Pancreas (tissue), 10 donors: ENCODE measurements around the gene MT1HL1. TPM values are rescaled to one million over a fixed set of nuclear protein-coding genes. Genes with fewer than 3 reads are reported as not detected.

Experiments
- ATAC-seq, 4 donors: fragments of 200-7000 bp; cut with Tn5 transposase; one replicate each; pipeline versions ENCODE4 v1.8.0 to v1.9.1; 2020; ENCODE audit warnings: mild to moderate bottlenecking in 4 of 4, moderate library complexity in 4 of 4
- DNase-seq, 6 donors: peaks; one replicate each; pipeline ENCODE4 v3.0.0-alpha.2; 2020
- FAIRE-seq: peaks from 2 replicates; lab custom pipeline; 2012; peaks lifted over from hg19 to GRCh38; lab: Jason Lieb, UNC
- H3K27ac ChIP-seq, 4 donors: fragments of 200-600 bp; sonication (generic); 1 replicate in 3 of 4; 2 replicates in 1 of 4; pipeline versions ENCODE4 v1.5.0 to v1.8.0; 2020
- H3K27me3 ChIP-seq, 4 donors: fragments of 200-600 bp; one replicate each; pipeline ENCODE4 v1.8.0; 2021
- H3K36me3 ChIP-seq, 3 donors: fragments of 200-600 bp; sonication (generic) in 1 of 3; one replicate each; pipeline versions ENCODE4 v1.5.0 to v1.8.0; 2020 to 2021
- H3K4me1 ChIP-seq, 3 donors: fragments of 200-600 bp; one replicate each; pipeline ENCODE4 v1.8.0; 2021
- H3K4me3 ChIP-seq, 4 donors: fragments of 200-600 bp; sonication (generic) in 2 of 4; one replicate each; pipeline versions ENCODE4 v1.5.0 to v1.8.0; 2020 to 2021
- H3K9me3 ChIP-seq, 4 donors: fragments of 200-600 bp; one replicate each; pipeline ENCODE4 v1.8.0; 2021
- WGBS, 2 donors: extraction: QIAGEN DNeasy Blood & Tissue Kit; methylation state at CpG; one replicate each; pipeline ENCODE4 v1.1.7; 2013; 5-methylcytosine and 5-hydroxymethylcytosine counted together
- intact Hi-C, 3 donors: fragments of 100-400 bp; cut with DNase I; formaldehyde crosslinking; loops; one replicate each; pipeline versions ENCODE4 v1.11.1 to v1.14.2; 2022
- polyA plus RNA-seq, 2 donors: library from polyadenylated mRNA; stranded (reverse); fragments of 200-250 nt; gene quantifications; one replicate each; pipeline ENCODE4 v1.2.3, GENCODE V29; 2013
- total RNA-seq, 6 donors: library from RNA; stranded (reverse); fragmentation: NEBNext Ultra II Directional in 4 of 6; extraction: Animal tissue kit (Norgen Biotek cat#: 25700) in 4 of 6; gene quantifications; one replicate each; pipeline versions ENCODE4 v1.2.1 to v1.2.4, GENCODE V29; 2021 to 2023
- TF ChIP-seq, protein P1 (sequence below), 4 donors: fragments of 200-600 bp; sonication (generic) in 3 of 4; IDR thresholded peaks; one replicate each; pipeline versions ENCODE4 v1.5.0 to v1.8.0; 2021; ENCODE audit warnings: antibody characterized with exemption in 4 of 4
- donor health status: healthy with polysubstance abuse.
- donor health status: DM: no; HTN: no; CAD: no; lungs with moderate emphysema.
- donor health status: DM: no; HTN: no; CAD: no.
- donor health status: control.
- donor health status: control.
- donor health status: Bipolar disorder and iron deficiency.
- donor health status: DM: yes; HTN: yes; CAD: no.
- donor health status: DM: no; HTN: no; CAD: no.
- donor health status: DM: no; HTN: no; CAD: no.
- donor health status: DM: yes; HTN: yes; CAD: no.

The MT1HL1 gene
- total and polyA plus RNA-seq, 8 donors, result not detected

DNA sequence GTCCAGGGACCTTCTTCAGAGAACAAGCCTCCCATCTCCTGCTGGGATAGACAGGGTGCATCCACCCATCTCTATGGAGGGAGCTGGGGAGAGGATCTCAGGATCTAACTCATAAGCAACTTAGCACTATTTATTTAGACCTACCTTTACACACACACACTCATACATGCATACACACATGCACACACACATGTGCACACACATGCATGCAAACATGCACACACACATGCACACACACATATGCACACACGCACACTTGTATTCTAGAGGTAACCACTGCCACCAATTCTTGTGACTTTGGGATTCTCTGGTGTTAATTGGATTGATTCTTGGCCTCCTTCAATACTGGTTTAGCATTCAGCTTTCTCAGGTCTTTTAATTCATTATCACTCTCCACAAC, 9.8 kb downstream of the MT1HL1 start:
- intact Hi-C loops, result no loop called here
- H3K36me3 ChIP-seq, result no peaks in the 10 kb centered on the region
- DNase-seq (no peak), FAIRE-seq (no peak), ATAC-seq (no peak)
- whole genome bisulfite sequencing, 2 donors, result 96 to 98% methylated on average over 1 of the region's 1 CpG
- H3K4me3 ChIP-seq, result no peak overlapping the region
- H3K9me3 ChIP-seq, result no peaks in the 10 kb centered on the region
- H3K27me3 ChIP-seq, result no peaks in the 10 kb centered on the region
- H3K27ac ChIP-seq, result no peak overlapping the region
- no peaks in the 10 kb centered on the region for H3K4me1 ChIP-seq
- TF ChIP-seq, protein P1, sequence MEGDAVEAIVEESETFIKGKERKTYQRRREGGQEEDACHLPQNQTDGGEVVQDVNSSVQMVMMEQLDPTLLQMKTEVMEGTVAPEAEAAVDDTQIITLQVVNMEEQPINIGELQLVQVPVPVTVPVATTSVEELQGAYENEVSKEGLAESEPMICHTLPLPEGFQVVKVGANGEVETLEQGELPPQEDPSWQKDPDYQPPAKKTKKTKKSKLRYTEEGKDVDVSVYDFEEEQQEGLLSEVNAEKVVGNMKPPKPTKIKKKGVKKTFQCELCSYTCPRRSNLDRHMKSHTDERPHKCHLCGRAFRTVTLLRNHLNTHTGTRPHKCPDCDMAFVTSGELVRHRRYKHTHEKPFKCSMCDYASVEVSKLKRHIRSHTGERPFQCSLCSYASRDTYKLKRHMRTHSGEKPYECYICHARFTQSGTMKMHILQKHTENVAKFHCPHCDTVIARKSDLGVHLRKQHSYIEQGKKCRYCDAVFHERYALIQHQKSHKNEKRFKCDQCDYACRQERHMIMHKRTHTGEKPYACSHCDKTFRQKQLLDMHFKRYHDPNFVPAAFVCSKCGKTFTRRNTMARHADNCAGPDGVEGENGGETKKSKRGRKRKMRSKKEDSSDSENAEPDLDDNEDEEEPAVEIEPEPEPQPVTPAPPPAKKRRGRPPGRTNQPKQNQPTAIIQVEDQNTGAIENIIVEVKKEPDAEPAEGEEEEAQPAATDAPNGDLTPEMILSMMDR (IDR thresholded peaks at IDR 0.05), result no peak

DNA sequence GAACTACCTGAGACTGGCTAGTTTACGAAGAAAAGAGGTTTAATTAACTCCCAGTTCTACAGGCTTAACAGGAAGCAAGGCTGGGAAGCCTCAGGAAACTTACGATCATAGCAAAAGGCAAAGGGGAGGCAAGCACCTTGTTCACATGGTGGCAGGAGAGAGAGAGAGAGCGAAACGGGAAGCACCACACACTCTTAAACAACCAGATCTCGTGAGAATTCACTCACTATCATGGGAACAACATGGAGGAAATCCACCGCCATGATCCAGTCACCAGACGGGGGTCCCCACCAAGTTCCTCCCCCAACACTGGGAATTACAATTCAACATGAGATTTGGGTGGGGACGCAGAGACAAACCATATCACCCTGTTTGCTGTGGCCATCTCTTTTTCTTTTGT, 11.8 kb downstream of the MT1HL1 start:
- 68 to 77% methylated on average over 8 of the region's 8 CpGs for WGBS, 2 donors
- H3K27ac ChIP-seq, result no peak overlapping the region
- DNase-seq (no peak), FAIRE-seq (no peak), ATAC-seq (no peak)
- H3K36me3 ChIP-seq, result no peaks in the 10 kb centered on the region
- TF ChIP-seq, protein P1 (IDR thresholded peaks at IDR 0.05), result no peak
- H3K27me3 ChIP-seq, result no peaks in the 10 kb centered on the region
- H3K4me3 ChIP-seq, result no peak overlapping the region
- intact Hi-C loops, result no loop called here
- H3K9me3 ChIP-seq, result no peaks in the 10 kb centered on the region
- H3K4me1 ChIP-seq, result no peaks in the 10 kb centered on the region

DNA sequence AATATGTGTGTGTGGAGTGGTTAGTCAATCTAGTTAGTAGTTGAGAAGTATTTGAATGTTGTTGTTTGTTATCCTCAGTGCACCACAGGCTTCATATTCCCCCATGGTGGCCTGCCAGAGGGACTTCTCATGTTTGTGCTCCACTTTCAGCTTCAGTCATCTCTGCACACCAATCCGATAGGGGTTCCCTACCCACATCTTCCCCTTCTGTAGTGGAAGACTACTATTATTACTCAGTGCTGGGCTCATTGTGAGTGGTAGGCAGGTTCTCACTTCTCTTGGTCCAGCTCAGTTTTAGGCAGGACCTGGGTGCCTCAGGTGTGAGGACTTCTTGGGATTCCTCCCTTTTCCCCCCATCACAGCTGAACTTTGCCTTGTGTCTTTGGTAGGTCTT, 14.2 kb downstream of the MT1HL1 start:
- ATAC-seq, result no peak
- TF ChIP-seq, protein P1 (IDR thresholded peaks at IDR 0.05), result no peak

DNA sequence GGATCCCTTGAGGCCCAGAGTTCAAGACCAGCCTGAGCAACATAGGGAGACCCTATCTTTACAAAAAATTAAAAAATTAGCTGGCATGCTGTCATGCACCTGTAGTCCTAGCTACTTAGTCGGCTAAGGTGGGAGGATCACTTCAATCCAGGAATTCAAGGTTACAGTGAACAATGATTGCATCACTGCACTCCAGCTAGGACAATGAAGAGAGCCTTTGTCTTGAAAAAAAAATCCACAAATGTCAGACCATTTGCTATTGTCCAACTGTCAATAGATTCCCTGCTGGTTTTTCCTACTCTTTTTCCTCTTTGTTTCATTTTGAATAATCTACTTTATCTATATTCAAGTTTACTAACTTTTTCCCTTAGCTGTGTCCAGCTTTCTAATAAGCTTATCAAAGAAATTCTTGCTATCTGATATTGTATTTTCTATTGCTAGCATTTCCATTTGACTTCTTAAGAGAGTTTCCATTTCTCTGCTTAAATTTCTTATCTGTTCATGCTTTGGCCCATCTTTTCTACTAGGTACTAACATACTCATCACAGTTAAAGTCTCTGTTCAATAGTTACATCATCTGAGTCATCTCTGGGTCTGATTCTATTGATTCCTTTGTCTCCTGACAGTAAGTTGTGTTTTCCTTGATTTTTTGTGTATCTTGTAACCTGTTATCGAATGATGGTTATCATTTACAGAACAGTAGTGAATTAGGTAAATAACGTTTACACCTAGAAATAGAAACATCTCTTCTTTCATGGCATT, 14.8 kb downstream of the MT1HL1 start:
- FAIRE-seq (no peak), DNase-seq (no peak), ATAC-seq (no peak)
- Histone ChIP-seq H3K4me1 (no peaks in the 10 kb centered on the region), H3K27ac (no peak overlapping the region), H3K27me3 (no peaks in the 10 kb centered on the region), H3K36me3 (no peaks in the 10 kb centered on the region), H3K9me3 (no peaks in the 10 kb centered on the region), H3K4me3 (no peak overlapping the region)
- TF ChIP-seq, protein P1 (IDR thresholded peaks at IDR 0.05), result no peak
- 60 to 65% methylated on average over 3 of the region's 3 CpGs for WGBS, 2 donors
- intact Hi-C loops, result no loop called here

More for the DNA sequence above, 14.2 kb downstream of the MT1HL1 start:
- Histone ChIP-seq H3K27ac (no peak overlapping the region), H3K9me3 (no peaks in the 10 kb centered on the region), H3K36me3 (no peaks in the 10 kb centered on the region), H3K4me1 (no peaks in the 10 kb centered on the region), H3K4me3 (no peak overlapping the region), H3K27me3 (no peaks in the 10 kb centered on the region)
- DNase-seq (no peak), FAIRE-seq (no peak)
- intact Hi-C loops, result no loop called here
- 0 to 41% methylated on average over 1 of the region's 1 CpG for WGBS, 2 donors

DNA sequence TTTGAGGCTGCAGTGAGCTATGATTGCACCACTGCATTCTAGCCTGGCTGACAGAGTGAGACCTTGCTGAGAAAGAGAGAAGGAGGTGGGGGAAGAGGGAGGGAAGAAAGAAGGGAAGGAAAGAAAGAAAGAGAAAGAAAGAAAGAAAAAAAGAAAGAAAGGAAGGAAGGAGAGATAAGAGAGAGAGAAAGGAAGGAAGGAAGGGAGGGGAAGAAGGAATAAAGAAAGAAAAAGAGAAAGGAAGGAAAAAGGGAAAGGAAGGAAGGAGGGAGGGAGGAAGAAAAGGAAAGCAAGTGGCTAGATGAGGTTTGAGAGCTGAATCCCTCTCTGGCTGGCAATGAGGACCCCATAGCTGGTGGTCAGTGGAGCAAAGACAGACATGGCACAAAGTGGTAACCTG, 20.4 kb downstream of the MT1HL1 start:
- DNase-seq (no peak), FAIRE-seq (no peak), ATAC-seq (no peak)
- Histone ChIP-seq H3K27ac (no peak overlapping the region), H3K4me1 (no peaks in the 10 kb centered on the region), H3K27me3 (no peaks in the 10 kb centered on the region), H3K36me3 (no peaks in the 10 kb centered on the region), H3K9me3 (no peaks in the 10 kb centered on the region), H3K4me3 (no peak overlapping the region)
- TF ChIP-seq, protein P1 (IDR thresholded peaks at IDR 0.05), result no peak
- intact Hi-C loops, result no loop called here
